Hypothalamus (tissue), 51 donors: ENCODE measurements around the gene ACBD4.

Experiments used
- DNase-seq, 51 donors: peaks; one replicate each; lab custom pipeline; 2025; lab: John Stamatoyannopoulos, UW

ACBD4 gene

GRCh38 chr17:45177563-45177962, 42.1 kb downstream of the ACBD4 start:
- no peak for DNase-seq

GRCh38 chr17:45184144-45184543, 48.7 kb downstream of the ACBD4 start:
- DNase-seq, result no peak

DNA sequence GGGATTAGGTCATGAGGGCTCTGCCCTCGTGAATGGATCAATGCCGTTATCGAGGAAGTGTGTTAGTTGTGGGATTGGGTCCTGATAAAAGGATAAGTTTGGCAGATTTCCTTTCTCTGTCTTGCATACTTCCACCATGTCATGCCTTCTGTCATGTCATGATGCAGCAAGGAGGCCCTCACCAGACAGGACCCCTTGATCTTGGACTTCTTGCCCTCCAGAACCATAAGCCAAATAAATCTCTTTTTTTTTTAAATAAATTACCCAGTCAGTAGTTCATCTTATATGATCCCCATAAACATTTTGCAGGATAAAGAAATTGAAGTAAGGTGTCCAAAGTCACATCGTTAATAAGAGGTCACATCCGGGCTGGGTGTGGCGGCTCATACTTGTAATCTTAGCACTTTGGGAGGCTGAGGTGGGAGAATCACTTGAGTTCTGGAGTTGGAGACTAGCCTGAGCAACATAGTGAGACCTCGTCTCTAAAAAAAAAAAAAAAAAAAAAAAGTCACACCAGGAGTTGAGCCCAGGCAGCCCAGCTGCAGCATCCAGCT, 51.4 kb downstream of the ACBD4 start:
- no peak for DNase-seq

DNA sequence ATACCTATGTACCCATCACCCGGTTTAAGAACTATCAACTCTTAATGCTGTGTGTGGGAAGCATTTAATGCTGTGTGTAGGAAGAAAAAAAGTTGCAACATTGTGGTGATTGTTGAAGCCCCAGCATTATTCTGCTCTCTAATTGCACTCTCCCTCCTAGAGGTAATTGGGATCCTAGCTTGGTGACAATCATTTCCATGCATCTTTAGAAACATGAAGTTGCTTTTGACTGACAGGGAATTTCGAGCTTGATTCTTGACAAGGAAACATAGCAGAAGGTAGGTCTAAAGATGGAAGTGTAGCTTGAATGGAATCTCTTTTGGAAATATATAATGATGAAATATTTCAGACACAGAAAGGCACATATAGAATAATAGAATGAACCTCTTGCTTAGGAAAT, 53.5 kb downstream of the ACBD4 start:
- no peak for DNase-seq

- DNase-seq, result no peak
These were observed 55.2 kb downstream of the ACBD4 start for GRCh38 chr17:45190503-45191255.
